H1 (cell line): ENCODE data around the gene P3H3. TPM values are rescaled to one million over a fixed set of nuclear protein-coding genes. Genes with fewer than 3 reads are reported as not detected.

Source experiments
- NRF1 ChIP-seq: IDR thresholded peaks from 2 replicates; pipeline ENCODE4 v1.6.1; 2011; ENCODE audit warnings: mild to moderate bottlenecking, low read depth, low read length, improper control_type of control experiment
- TBP ChIP-seq: IDR thresholded peaks from 2 replicates; pipeline ENCODE4 v1.6.1; 2011; ENCODE audit warnings: low read depth, low read length, improper control_type of control experiment
- polyA plus RNA-seq, 7 experiments: library from polyadenylated mRNA; depleted of rRNA in 3 of 7; stranded (reverse) in 5 of 7; unstranded in 2 of 7; fragments of >200 nt in 5 of 7; fragments of 200-250 nt in 2 of 7; gene quantifications; 1 replicate in 5 of 7; 2 replicates in 1 of 7; 4 replicates in 1 of 7; pipeline versions ENCODE4 v1.2.1 to v1.2.3, GENCODE V29; 2011 to 2013; ENCODE audit warnings: missing spikeins in 2 of 7, mixed read lengths in 2 of 7
- total RNA-seq: library from RNA; stranded (reverse); fragmentation: NEBNext Ultra II Directional; extraction: Animal tissue kit (Norgen Biotek cat#: 25700); gene quantifications from 2 replicates; pipeline ENCODE4 v1.2.1, GENCODE V29; 2021

P3H3 gene
- total and polyA plus RNA-seq, 2 of the 8 experiments (the other 6 are each of a cell fraction or from before 2014, with no cell fraction given) = 22.9 to 43.5 TPM

GRCh38 chr12:6818222-6818621 is 10.0 kb upstream of the P3H3 start (continued):
- TF ChIP-seq NRF1 (no peak), TBP (0 out of 2 replicates have a peak, but pooled peaks have one; percentile 18)
